Limb (tissue), 2 donors: ENCODE data around the gene RRAGD.

ENCODE experiments used
- DNase-seq, 2 donors: peaks; one replicate each; pipeline ENCODE4 v3.0.0-alpha.2; 2016; ENCODE audit errors: extremely low spot score in 2 of 2

RRAGD gene

DNA sequence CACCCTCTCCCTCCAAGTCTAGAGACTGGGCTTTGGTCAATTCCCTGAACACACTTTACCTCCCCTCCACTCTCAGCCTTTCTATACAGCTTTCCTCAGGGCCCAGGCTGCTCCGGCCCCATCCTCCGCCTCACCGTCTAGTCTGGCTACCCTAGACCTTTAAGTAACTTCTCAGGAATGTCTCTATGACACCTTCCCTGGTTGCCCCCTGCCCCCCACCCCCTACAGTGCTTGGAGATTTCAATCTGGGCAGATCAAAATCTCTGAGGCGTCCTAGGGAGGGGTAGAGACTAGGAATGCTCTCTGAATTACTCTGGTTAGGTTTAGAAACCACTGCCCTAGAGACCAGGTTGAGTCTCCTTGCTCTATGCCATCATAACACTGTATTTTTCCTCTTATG, 65.6 kb downstream of the RRAGD start:
- DNase-seq = no peak

DNA sequence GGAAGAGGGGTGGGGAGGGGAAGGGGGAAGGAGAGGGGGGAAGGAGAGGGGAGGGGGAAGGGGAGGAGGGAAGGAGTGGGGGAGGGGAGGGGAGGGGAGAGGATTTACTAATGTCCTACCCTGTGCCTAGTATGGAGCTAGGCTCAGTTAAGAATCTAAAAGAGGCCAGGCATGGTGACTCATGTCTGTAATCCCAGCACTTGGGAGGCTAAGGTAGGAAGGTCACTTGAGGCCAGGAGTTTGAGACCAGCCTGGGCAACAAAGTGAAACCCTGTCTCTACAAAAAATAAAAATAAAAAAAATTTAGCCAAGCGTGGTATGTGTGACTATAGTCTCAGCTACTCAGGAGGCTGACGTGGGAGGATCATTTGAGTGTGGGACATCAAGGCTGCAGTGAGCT, 72.5 kb downstream of the RRAGD start:
- no peak for DNase-seq

DNA sequence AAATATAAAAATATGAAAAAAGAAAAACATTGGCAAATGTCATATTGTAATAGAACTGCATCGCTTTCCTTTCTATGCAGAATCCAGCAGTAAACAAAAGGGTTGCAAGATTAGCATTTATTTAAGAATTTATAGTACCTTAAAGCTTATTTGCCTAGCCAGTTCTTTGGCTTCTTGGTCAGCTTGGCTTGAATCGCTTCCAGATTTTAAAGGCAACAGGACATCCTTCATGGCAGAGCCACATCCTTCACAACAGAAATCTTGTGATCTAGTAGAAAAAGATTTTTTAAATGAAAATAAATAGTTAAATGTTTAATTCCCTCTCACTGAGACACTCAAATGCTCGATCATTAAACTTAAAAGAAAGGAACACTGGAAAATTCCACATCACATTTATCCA, 76.9 kb downstream of the RRAGD start:
- no peak for DNase-seq

DNA sequence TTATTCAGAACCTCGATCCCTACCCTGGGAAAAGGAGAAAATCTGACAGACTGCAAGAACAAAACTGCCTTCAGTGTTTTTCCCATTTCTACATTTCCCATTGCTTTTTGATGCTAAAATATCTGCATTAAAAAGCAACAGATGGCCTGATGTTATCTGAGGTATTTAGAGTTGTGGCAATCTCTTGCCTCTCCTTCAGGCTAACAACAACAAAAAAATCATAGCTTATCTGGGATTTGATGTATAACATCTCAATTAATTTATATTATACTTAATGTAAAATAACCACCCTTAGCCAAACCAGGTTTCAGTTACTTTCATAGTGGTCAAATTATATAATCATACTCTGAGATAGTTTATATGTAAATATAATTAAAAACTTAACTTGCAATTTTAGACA, 81.2 kb downstream of the RRAGD start:
- no peak for DNase-seq

DNA sequence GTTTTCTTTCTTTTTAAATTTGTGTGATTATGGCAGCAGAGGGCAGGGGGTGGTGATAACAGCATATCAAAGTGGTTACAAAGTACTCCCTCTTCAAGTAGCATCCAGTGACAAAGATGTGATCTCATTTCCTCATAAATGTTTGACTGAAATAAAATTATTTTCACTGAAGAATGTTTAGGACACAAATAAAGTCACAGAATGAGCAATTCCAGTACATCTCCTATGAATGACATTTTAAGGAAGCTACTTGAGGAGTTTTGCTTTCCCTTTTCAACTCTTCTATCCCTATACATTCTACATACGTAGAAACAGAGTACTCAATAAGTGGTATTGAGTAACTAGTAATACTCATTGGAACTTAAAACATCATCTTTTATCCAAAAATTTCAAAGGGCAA, 83.1 kb downstream of the RRAGD start:
- DNase-seq = no peak

DNA sequence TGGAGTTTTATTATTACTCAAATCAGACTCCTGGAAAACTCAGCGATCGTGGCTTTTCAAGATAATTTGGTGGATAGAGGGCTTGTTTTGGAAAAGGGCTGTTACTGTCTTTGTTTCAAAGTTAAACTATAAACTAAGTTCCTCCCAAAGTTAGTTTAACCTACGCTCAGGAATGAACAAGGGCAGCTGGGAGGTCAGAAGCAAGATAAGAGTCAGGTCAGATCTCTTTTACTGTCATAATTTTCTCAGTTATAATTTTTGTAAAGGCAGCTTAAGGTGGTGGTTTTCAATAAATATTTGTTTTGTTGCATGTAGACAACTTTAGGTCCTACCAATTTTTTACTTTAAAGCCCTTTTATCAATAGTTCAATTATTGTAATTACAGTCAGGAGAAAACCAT, 87.8 kb downstream of the RRAGD start:
- DNase-seq = no peak

DNA sequence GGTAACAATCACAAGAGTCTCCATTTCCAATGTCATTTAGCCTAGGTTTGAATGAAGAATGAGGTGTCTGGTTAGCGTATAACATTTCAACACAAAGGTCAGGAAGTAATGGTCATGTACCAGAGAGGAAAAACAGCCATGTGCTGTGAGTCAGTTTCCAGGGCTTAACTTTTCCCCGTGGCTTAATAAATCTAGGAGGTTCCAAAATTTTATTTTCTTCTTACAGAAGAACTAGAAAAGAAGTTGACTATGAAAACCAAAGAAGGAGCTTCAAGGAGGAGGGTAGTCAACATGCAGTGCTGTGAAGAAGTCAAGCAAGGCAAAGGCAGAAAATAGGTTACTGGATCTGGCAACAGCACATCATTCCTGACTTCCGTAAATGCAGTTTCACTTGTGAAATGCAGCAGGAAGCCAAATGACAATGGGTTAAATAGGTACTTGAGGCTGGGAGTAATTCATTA, 88.5 kb downstream of the RRAGD start:
- no peak for DNase-seq

DNA sequence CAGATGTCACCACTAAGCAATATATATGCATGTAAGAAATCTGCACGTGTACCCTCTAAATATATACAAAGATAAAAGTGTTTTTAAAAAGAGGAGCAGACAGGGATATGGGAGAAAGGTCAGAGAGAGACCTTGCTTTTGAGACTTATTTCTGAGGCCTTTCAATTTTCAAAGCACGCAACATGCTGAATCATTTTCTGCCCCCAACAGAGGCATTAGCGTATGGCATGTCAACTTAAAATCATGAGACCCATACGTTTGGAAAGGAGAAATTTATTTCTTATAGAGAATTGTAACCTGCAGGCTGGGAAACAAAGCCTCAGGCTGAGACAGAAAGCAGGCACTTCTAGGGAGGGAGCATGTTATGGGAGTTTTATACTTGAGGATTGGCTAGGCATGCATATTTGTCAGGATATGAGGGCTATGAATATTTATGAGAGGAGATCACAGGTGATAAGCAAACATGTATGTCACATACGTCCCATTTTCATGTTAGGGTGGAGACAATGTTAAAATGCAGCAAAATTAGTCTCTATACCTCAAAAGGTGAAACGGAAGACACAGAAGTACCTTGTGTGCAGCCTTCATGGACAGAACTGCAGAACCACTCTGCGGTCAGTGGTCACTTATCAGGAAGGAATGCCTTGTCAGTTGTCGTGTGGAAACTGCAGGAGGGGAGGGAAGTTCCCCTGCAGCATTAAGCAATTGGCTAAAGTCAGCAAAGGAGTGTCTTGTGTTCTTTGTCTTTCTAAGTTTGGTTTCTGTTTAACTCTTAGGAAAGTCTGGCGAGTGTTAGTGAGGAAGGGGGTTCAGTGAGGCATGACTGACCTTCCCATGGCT, 90.7 kb downstream of the RRAGD start:
- DNase-seq = no peak

DNA sequence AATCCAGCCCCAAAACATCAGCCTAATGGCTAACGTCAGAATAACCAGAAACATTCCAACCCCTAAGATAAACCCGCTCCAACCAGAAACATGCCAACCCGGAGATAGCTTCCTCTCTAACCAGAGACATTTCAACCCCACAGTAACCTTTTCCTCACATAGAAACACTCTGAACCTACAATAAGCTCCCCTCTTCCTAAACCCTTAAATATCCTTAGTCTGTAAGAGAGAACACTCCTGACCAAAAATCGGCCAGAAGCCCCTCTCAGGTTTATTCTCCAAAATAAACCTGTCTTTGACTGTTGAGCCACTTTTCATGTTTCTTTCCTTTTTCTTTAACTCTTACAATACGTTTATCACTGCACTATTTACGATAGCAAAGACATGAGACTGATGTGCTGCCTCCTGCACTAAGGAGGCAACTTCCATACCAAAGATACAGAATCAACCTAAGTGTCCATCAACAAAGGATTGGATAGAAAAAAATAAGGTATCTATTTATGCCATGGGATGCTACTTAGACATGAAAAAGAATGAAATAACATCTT, 92.0 kb downstream of the RRAGD start:
- DNase-seq = no peak

DNA sequence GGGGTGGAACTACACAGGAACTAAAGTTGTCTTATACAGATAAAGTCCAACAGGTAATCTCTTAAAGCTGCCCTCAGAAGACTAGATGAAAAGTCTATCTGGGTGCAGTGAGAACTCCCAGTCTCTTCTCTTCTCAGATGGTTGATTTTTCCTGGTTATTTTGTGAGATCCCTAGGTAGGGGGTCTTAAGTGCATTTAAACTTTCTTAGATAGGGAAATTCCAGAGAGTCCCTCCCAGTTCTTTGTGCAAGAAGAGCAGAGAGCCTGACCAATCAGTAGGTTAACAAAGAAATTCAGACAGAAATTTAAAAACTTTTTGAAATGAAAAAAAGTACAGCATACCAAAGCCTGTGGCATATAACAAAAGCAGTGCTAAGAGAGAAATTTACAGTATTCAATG, 95.0 kb downstream of the RRAGD start:
- DNase-seq = no peak

DNA sequence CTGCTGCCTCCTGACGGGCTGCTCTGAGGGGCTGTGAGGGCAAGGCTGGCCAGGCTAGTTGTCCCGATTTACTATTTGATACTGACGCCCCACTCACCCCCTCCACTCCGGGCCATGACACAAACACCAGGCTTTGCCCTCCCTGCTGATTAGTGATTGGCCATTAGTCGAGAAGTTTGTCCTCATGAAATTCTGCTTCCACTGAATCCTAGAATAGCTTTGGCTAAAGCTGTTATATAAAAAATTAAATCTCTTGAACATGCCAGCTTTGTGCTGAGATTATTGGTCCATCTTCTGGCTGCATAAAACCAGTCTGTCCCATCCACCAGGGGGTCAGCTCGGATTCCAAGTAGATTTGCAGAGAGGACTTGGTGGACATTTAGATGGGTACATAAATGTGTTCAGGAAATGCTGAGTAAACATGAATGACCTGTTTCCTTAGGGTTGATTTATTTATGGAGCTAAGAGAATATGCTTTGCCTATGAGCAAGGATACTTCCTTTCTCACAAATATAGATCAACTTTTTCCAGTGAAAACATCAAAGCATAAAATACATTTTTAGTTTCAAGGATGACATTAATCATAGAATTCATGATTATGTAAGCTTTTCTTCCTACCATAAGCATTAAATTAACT, 96.7 kb downstream of the RRAGD start, which contains the start of gene GABRR2:
TSS of gene GABRR2 (minus strand) at position 51 of the 637 bp plus-strand sequence. CDS start 134 bp downstream, outside the sequence.
- DNase-seq = no peak

DNA sequence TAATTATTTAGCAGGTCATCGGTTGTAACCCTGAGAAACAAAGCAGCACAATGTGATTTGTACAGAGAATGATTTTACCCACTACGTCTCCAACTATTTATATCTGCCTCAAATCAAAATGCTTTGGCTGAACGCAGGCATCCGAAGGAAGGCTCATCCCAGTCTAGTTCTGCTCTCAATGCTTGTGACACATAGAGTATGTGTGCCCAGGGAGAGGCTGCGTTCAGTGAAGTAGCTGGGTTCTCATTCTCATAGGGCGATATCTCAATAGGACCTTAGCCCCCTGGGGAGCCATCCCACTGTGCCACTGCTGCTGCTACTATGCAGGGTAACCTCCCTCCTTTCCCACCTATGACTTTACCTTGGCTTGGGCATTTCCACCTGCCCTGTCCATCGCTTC, 97.4 kb downstream of the RRAGD start:
- DNase-seq = no peak
